ENCODE data around the gene BANP.
"Not testable (repeated sequence)": the region's sequence is repeated elsewhere in the genome, so short reads cannot be mapped to it uniquely, and the experiment has no call there.

Gene BANP

DNA sequence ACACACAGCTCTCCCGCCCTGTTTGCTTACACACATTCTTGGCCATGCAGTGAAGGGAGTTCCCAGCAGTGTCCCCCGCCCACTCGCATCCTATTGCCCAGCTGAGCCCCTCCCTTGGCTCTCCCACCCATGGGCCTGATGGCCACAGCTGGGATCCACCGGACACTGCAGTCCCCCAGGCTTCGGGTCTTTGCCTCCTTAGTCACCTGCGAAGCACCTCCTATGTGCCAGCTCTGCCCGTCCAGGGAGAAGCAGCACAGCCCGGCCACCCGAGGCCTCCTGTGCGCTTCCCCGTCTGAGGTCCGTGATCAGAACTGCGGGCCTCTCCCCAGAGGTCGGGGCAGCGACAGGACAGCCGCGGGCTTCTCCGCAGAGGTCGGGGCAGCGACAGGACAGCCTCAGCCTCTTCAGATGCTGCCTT is 136.9 kb downstream of the BANP start:
- TF ChIP-seq, protein P1, sequence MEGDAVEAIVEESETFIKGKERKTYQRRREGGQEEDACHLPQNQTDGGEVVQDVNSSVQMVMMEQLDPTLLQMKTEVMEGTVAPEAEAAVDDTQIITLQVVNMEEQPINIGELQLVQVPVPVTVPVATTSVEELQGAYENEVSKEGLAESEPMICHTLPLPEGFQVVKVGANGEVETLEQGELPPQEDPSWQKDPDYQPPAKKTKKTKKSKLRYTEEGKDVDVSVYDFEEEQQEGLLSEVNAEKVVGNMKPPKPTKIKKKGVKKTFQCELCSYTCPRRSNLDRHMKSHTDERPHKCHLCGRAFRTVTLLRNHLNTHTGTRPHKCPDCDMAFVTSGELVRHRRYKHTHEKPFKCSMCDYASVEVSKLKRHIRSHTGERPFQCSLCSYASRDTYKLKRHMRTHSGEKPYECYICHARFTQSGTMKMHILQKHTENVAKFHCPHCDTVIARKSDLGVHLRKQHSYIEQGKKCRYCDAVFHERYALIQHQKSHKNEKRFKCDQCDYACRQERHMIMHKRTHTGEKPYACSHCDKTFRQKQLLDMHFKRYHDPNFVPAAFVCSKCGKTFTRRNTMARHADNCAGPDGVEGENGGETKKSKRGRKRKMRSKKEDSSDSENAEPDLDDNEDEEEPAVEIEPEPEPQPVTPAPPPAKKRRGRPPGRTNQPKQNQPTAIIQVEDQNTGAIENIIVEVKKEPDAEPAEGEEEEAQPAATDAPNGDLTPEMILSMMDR (IDR thresholded peaks at IDR 0.05; ENCODE audit: borderline replicate concordance, insufficient read depth, low read depth, low read length), result no peak
- H3K4me3 ChIP-seq (ENCODE audit: low read depth, low read length), result no peak overlapping the region

DNA sequence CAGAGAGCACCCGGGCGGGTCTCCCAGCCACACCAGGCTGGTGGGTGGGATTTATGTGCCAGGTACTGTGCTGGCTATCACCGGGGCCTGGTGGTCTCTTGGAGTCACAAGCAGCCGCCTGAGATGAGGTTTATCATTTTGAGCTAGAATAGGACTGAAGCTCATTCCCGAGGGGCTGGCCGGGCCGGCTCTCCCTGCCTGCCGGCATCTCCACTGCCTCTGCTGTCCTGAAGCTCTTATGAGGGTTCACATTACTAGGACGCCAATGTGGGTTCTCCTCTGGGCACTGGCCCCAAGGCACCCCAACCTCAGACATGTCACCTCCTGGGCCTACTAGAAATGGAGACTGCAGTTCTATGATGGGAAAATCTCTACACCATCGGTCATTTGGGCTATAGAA is 137.4 kb downstream of the BANP start:
- H3K4me3 ChIP-seq (ENCODE audit: low read depth, low read length), result not testable (repeated sequence)

DNA sequence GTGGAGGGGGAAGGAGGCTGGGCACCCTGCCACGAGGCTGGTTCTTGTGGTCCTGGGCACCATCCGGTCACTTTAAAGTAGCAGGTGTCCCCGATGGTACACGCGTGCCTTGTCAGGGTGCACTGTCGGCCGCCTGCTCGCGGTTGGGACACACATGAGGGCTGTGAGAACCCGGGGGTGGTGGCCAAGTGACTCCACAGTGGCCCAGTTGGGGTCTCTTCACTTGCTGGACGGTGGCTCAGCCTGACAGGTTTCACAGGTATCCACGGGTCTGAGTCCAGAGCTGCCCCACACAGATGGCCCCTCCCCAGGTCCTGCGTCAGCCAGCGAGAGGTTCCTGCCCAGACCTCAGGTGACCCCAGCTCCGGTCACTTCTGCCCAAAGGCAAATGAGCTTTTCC is 137.8 kb downstream of the BANP start:
- H3K4me3 ChIP-seq (ENCODE audit: low read depth, low read length), result not testable (repeated sequence)

GRCh38 chr16:88089632-88090376 is 138.6 kb downstream of the BANP start:
- not testable (repeated sequence) for H3K4me3 ChIP-seq (ENCODE audit: low read depth, low read length)

DNA sequence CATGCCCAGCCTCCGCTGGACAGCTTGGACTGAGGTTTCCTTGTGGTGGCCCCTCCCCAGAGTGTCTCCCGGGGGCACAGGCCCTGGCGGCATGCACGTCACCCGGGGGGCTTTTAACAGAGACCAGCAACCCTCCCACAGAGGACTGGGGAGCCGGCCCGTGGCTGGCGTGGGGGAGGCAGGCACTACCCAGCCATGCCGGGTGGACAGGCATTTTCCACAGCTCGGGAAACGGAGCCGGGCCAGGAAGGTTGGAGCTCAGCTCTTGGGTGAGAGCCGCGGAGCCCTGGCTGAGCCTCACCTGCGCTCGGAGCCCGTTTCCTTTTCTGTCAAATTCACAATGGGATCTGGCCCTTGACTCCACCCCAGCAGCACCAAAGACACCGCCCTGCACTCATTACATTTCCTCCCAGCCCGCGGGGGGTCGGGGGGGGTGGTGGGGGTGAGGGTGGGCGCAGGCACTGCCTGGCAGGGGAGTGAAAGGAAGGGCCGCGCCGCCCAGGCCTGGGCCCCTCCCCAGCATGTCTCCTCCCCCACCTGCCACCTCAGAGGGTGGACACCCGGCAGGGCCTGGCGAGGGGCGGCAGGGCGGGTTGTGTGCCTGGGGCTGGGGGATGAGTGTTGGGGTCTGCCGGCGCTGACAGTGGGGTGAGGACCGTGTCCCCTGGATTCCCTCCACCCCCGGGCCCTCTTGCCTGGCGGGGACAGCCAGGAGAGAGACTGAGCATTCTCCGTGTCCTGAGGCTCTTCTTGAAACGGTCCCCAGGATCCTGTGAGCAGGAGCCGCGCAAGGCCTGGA is 139.3 kb downstream of the BANP start:
- not testable (repeated sequence) for H3K4me3 ChIP-seq (ENCODE audit: low read depth, low read length)

GRCh38 chr16:88091221-88091971 is 140.2 kb downstream of the BANP start:
- not testable (repeated sequence) for H3K4me3 ChIP-seq (ENCODE audit: low read depth, low read length)

GRCh38 chr16:88091972-88092302 is 140.7 kb downstream of the BANP start:
- not testable (repeated sequence) for H3K4me3 ChIP-seq (ENCODE audit: low read depth, low read length)

GRCh38 chr16:88092791-88093555 is 141.7 kb downstream of the BANP start:
- not testable (repeated sequence) for H3K4me3 ChIP-seq (ENCODE audit: low read depth, low read length)

DNA sequence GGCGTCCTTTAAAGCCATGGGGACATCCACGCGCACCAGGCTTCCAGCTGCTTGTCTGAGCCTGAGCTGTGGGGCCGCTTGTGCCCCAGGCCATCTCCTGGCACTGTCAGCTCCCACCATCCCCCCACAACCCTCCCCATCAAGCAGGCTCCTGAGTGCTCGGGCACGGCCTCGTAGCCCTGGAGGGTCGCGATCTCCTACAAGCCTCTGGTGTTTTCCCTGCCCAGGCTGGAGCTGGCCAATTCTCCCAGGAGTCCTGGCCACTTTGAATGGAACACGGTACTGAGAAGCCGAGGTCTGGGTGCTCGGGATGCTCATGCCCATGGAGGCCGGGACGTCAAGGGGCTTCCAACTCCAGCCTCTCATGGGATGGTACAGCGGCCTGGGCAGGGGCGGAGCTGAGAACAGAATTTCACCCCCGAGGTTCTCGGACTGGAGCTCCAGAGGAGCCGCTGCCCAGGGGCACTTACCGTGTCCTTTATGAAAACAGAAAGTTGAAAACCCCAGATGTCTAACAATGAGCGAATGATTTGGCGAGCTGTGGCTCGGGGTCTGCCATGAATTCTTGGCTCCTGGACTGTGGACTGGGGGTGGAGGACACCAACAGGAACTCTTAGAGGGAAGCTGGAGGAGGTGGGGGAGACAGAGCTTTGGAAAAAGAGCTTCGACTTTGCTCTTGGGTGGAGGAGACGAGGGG is 142.5 kb downstream of the BANP start:
- not testable (repeated sequence) for H3K4me3 ChIP-seq (ENCODE audit: low read depth, low read length)

- H3K4me3 ChIP-seq (ENCODE audit: low read depth, low read length), result not testable (repeated sequence)
Observed at GRCh38 chr16:88094253-88094575, 143.0 kb downstream of the BANP start.

- H3K4me3 ChIP-seq (ENCODE audit: low read depth, low read length), result not testable (repeated sequence)
Observed at GRCh38 chr16:88094900-88095299, 143.7 kb downstream of the BANP start.

DNA sequence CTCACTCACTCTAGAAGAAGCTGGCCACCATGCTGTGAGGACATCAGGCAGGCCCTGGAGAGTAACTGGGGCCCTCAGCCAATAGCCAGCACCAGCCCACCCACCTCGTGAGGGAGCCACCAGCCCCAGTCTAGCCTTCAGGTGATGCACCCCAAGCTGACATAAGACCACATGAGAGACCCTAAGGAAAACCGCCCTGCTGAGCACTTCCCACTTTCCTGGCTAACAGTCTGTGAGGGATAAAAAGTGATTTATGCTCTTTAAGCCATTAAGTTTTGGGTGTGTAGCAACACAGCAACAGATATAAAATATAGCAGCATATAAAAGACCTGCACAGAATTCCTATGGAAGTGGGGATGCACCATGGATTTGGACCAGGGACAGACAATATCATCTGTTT is 145.4 kb downstream of the BANP start:
- not testable (repeated sequence) for H3K4me3 ChIP-seq (ENCODE audit: low read depth, low read length)

- not testable (repeated sequence) for H3K4me3 ChIP-seq (ENCODE audit: low read depth, low read length)
Observed at GRCh38 chr16:88098731-88099562, 147.7 kb downstream of the BANP start.
